CD4-positive, CD25-positive, alpha-beta regulatory T cell (primary cell): ENCODE data around the gene PLEKHA5. TPM values are rescaled to one million over a fixed set of nuclear protein-coding genes. Genes with fewer than 3 reads are reported as not detected.

Source experiments
- ATAC-seq, 2 donors: fragments of 150-1000 bp; cut with Tn5 transposase; one replicate each; pipeline ENCODE4 v1.10.0; 2021; ENCODE audit warnings: low read depth in 2 of 2, moderate number of reproducible peaks in 2 of 2, moderate library complexity in 1 of 2
- DNase-seq, 3 donors: peaks; one replicate each; pipeline versions ENCODE4 v3.0.0 to v3.0.0-alpha.2; 2012 to 2022; ENCODE audit warnings: mixed read lengths in 1 of 3
- H3K27ac ChIP-seq: one replicate; pipeline ENCODE4 v1.7.0; 2013; ENCODE audit warnings: mild to moderate bottlenecking, low read length; ENCODE audit not compliant: insufficient read depth, poor library complexity, severe bottlenecking
- H3K27me3 ChIP-seq: one replicate; pipeline ENCODE4 v1.7.0; 2013; ENCODE audit warnings: low read length; ENCODE audit not compliant: control insufficient read depth, insufficient read depth
- H3K36me3 ChIP-seq: one replicate; pipeline ENCODE4 v1.7.0; 2013; ENCODE audit warnings: mild to moderate bottlenecking, low read length, moderate library complexity; ENCODE audit not compliant: control insufficient read depth, insufficient read depth
- H3K4me1 ChIP-seq: 2 replicates; pipeline ENCODE4 v1.7.0; 2013; ENCODE audit warnings: mild to moderate bottlenecking, low read length; ENCODE audit not compliant: insufficient read depth, control insufficient read depth, poor library complexity, severe bottlenecking
- H3K4me3 ChIP-seq: one replicate; pipeline ENCODE4 v1.7.0; 2013; ENCODE audit warnings: low read depth, mild to moderate bottlenecking, low read length, moderate library complexity
- H3K9me3 ChIP-seq, 2 experiments: 1 replicate in 1 of 2; 2 replicates in 1 of 2; pipeline ENCODE4 v1.7.0; 2013; ENCODE audit warnings: low read length in 2 of 2, mild to moderate bottlenecking in 1 of 2, moderate library complexity in 1 of 2; ENCODE audit not compliant: control insufficient read depth in 2 of 2
- H3K27ac Mint-ChIP-seq, 3 donors: one replicate each; pipeline ENCODE4 v1.8.0; 2020 to 2022; ENCODE audit warnings: mild to moderate bottlenecking in 3 of 3, mixed read lengths in 3 of 3, moderate library complexity in 2 of 3
- H3K27me3 Mint-ChIP-seq: one replicate; pipeline ENCODE4 v1.8.0; 2022; ENCODE audit warnings: mild to moderate bottlenecking, mixed read lengths
- H3K36me3 Mint-ChIP-seq: one replicate; pipeline ENCODE4 v1.8.0; 2020; ENCODE audit warnings: mixed read lengths
- H3K4me1 Mint-ChIP-seq, 4 donors: one replicate each; pipeline ENCODE4 v1.8.0; 2020 to 2022; ENCODE audit warnings: mixed read lengths in 4 of 4, mild to moderate bottlenecking in 1 of 4
- H3K4me3 Mint-ChIP-seq, 4 donors: one replicate each; pipeline ENCODE4 v1.8.0; 2020 to 2022; ENCODE audit warnings: mild to moderate bottlenecking in 4 of 4, mixed read lengths in 4 of 4, moderate library complexity in 3 of 4
- H3K9me3 Mint-ChIP-seq, 7 donors: one replicate each; pipeline ENCODE4 v1.8.0; 2020 to 2022; ENCODE audit warnings: mixed read lengths in 7 of 7, mild to moderate bottlenecking in 3 of 7, moderate library complexity in 2 of 7
- polyA plus RNA-seq, 4 donors: library from polyadenylated mRNA; unstranded; fragments of 300-500 nt; fragmentation: Illumina TruSeq; gene quantifications; one replicate each; pipeline ENCODE4 v1.2.3, GENCODE V29; 2021
- total RNA-seq: library from RNA; stranded (reverse); gene quantifications from one replicate; pipeline ENCODE4 v1.2.3, GENCODE V29; 2022

The PLEKHA5 gene
- total and polyA plus RNA-seq, 5 donors from 2014 or later = 1.2 to 14.7 (median 2.9) TPM

DNA sequence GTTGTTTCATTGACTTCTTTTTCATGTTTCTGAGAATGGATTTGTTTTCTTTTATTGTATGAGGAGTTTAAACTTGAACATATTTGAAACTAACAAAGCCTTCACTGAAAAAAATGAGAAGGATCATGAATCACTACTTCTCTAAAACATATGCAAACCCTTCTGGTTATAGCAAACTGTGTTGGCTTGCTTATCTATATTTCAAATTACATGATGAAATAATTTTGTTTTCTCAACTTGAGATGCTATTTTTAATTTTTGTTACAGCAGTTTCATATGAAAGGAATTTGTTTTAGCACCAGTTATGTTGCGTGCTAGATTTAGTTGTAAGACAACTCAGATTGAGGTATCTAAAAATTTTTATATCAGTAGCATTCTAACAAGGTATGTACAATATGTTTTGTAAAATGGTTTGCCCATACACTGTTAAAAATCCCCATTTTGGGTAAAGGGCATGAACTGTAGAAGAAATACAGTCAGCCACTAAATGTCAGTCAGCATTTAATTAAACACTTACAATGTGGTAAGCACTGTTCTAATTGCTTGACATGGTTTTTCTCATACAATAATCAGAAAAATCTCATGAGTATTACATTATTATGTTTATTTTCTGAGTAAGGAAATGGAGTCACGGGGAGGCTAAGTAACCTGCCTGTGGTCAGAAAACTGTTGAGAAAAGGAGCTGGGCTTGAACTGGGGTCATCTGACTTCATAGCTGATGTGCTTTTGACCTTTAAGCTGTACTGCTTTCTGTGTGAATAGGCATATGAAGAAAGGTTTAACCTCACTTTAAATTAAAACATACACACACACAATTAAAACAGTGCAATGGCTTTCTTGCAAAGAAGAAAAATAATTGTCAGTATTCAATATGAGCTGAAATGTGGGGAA, 105.7 kb downstream of the PLEKHA5 start:
- no peak overlapping the region for H3K27ac ChIP-seq
- no peak for ATAC-seq
- H3K27ac Mint-ChIP-seq = peak overlapping the region in 1 of 3 donors; percentile 57

DNA sequence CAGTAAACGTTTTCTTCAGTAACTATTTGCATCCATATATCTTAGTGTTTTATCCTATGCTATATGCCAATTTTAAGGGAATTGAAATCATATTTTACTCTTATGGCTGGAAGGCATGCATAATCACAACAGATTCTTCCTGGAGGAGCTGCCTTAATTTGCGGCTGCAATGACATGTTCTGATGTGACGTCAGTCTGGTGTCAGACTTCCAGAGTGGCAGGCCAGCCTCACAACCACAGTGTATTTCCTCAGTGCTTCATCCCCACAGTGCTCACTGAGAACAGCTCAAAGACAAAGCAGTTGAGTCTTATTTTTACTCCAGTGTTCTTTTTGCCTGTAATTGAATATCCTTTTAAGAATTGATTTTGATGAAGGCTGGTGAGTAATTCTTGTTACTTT, 107.1 kb downstream of the PLEKHA5 start:
- Histone ChIP-seq H3K27ac (no peak overlapping the region), H3K9me3 (no peaks in the 10 kb centered on the region), H3K36me3 (no peaks in the 10 kb centered on the region), H3K4me3 (no peak overlapping the region), H3K4me1 (no peaks in the 10 kb centered on the region), H3K27me3 (peaks cover 2% of the 10 kb centered on the region)
- DNase-seq (no peak), ATAC-seq (no peak)
- peaks cover 0 to 3% (median 0%) of the 10 kb centered on the region in 4 donors for H3K4me1 Mint-ChIP-seq
- H3K27me3 Mint-ChIP-seq = peaks cover 6% of the 10 kb centered on the region
- no peak overlapping the region for H3K4me3 Mint-ChIP-seq
- H3K36me3 Mint-ChIP-seq = no peaks in the 10 kb centered on the region
- no peak overlapping the region for H3K27ac Mint-ChIP-seq
- H3K9me3 Mint-ChIP-seq = peaks cover 0 to 1% (median 0%) of the 10 kb centered on the region in 7 donors

More for the DNA sequence above, 105.7 kb downstream of the PLEKHA5 start:
- peaks cover 0 to 1% (median 0%) of the 10 kb centered on the region in 7 donors for H3K9me3 Mint-ChIP-seq
- Histone ChIP-seq H3K27me3 (peaks cover 2% of the 10 kb centered on the region), H3K9me3 (no peaks in the 10 kb centered on the region), H3K36me3 (no peaks in the 10 kb centered on the region), H3K4me3 (no peak overlapping the region), H3K4me1 (no peaks in the 10 kb centered on the region)
- no peaks in the 10 kb centered on the region for H3K36me3 Mint-ChIP-seq
- DNase-seq = no peak
- no peaks in the 10 kb centered on the region for H3K27me3 Mint-ChIP-seq
- H3K4me3 Mint-ChIP-seq = no peak overlapping the region
- H3K4me1 Mint-ChIP-seq = peaks cover 0 to 3% (median 0%) of the 10 kb centered on the region in 4 donors

DNA sequence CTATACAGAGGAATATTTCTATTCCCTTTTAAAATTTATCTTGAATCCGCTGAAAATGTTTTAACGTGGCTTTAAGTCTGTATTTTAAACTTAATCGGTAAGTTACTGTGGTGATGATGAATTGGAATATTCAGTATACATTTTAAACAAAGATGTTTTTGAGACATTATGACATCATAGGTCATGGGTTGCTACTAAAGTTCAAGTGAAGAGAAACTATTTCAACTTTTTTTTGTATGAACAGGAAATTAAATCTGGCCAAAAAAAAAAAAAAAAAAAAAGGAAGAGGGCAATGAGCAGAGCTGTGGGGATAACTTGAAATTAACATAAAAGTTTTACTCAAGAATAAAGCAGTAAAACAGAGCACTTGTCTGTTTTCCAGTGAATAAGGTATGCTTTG, 109.0 kb downstream of the PLEKHA5 start:
- no peaks in the 10 kb centered on the region for H3K36me3 Mint-ChIP-seq
- no peak for DNase-seq
- no peak overlapping the region for H3K4me3 Mint-ChIP-seq
- H3K4me1 Mint-ChIP-seq = no peaks in the 10 kb centered on the region
- peaks cover 10% of the 10 kb centered on the region for H3K27me3 Mint-ChIP-seq
- peaks cover 2% of the 10 kb centered on the region for H3K27me3 ChIP-seq
- H3K9me3 ChIP-seq = no peaks in the 10 kb centered on the region
- H3K36me3 ChIP-seq = no peaks in the 10 kb centered on the region
- H3K9me3 Mint-ChIP-seq = no peaks in the 10 kb centered on the region
- no peak overlapping the region for H3K27ac Mint-ChIP-seq
- no peak overlapping the region for H3K4me3 ChIP-seq
- ATAC-seq = no peak
- H3K4me1 ChIP-seq = no peaks in the 10 kb centered on the region
- no peak overlapping the region for H3K27ac ChIP-seq

DNA sequence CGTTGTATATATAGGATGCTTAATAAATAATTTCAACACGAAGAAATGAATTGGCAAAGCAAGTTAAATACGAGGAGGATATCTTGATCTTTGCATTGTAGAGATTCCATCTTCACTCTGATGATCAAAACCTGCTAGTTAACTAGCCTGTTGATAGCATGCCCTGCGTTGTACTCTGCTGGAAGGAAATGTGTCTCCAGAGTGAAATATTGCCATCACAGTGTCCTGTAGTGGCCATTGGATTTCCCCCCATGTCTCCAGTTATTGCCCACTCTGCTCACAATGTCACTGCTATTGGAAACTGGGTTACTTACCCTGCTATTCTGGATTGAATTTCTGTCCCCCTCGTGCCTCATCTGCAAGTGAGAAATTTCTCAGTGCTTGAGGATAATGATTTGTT, 109.6 kb downstream of the PLEKHA5 start:
- no peak for ATAC-seq
- H3K4me1 Mint-ChIP-seq = no peaks in the 10 kb centered on the region
- H3K27ac ChIP-seq = no peak overlapping the region
- no peak overlapping the region for H3K27ac Mint-ChIP-seq
- H3K4me1 ChIP-seq = no peaks in the 10 kb centered on the region
- DNase-seq = no peak
- H3K9me3 Mint-ChIP-seq = no peaks in the 10 kb centered on the region
- H3K9me3 ChIP-seq = no peaks in the 10 kb centered on the region
- no peaks in the 10 kb centered on the region for H3K36me3 ChIP-seq
- peaks cover 11% of the 10 kb centered on the region for H3K27me3 Mint-ChIP-seq
- H3K4me3 ChIP-seq = no peak overlapping the region
- H3K4me3 Mint-ChIP-seq = no peak overlapping the region
- H3K27me3 ChIP-seq = peaks cover 2% of the 10 kb centered on the region
- no peaks in the 10 kb centered on the region for H3K36me3 Mint-ChIP-seq

DNA sequence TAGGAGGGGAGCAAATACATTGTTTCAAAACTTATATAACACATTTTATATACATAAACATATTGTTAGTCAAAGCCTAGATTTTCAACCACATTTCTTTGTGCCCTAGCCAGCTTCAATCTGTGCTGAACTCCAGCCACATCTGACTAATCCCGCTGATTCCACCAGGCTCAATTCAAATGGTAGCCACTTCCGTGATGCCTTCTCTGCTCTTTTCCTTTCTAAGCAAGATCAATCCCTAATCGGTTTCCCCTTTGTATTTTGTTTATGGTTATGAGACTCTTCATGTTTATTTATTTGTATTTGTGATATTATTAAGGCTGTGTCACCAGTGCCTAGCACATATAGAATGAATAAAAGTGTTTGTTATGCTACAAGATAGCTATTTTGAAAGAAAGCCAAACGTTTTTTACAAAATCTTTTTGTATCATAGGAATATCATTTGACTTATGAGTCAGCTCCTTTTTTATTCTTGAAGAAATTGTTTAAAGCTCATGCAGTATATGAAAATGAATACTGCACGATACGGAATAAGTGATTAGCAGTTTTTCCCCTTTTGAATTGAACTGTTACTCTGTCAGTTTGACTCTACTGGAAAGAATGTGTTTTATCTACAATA, 110.2 kb downstream of the PLEKHA5 start:
- Mint-ChIP-seq H3K4me3 (no peak overlapping the region), H3K4me1 (no peaks in the 10 kb centered on the region), H3K9me3 (no peaks in the 10 kb centered on the region)

DNA sequence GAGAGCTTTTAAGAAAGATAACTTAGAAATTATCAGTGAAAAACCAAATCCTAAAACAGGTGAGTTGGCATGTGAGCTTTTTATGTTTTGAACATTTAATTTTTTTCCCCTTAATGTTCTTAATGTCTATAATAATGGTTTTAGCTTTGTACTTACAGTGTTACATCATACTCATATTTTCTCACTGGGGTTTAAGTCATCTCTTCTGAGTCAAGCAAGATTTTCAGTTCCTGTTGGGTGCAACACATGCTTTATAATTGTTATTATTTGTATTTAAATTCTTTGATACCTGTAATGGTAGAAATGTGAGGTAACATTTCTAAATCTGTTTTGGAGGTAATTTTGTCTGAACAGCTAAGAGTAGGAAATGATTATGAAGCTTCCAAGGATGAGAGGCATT, 113.0 kb downstream of the PLEKHA5 start:
- Mint-ChIP-seq H3K9me3 (no peaks in the 10 kb centered on the region), H3K36me3 (no peaks in the 10 kb centered on the region), H3K27ac (no peak overlapping the region), H3K27me3 (peaks cover 11% of the 10 kb centered on the region), H3K4me3 (no peak overlapping the region), H3K4me1 (no peaks in the 10 kb centered on the region)
- ATAC-seq = no peak
- Histone ChIP-seq H3K27ac (no peak overlapping the region), H3K4me1 (no peaks in the 10 kb centered on the region), H3K27me3 (peaks cover 2% of the 10 kb centered on the region), H3K4me3 (no peak overlapping the region), H3K36me3 (no peaks in the 10 kb centered on the region), H3K9me3 (no peaks in the 10 kb centered on the region)
- no peak for DNase-seq

More for the DNA sequence above, 110.2 kb downstream of the PLEKHA5 start:
- no peak for DNase-seq
- ATAC-seq = no peak
- Mint-ChIP-seq H3K27ac (no peak overlapping the region), H3K27me3 (peaks cover 11% of the 10 kb centered on the region), H3K36me3 (no peaks in the 10 kb centered on the region)
- Histone ChIP-seq H3K9me3 (no peaks in the 10 kb centered on the region), H3K4me1 (no peaks in the 10 kb centered on the region), H3K27ac (no peak overlapping the region), H3K36me3 (no peaks in the 10 kb centered on the region), H3K27me3 (peaks cover 2% of the 10 kb centered on the region), H3K4me3 (no peak overlapping the region)

DNA sequence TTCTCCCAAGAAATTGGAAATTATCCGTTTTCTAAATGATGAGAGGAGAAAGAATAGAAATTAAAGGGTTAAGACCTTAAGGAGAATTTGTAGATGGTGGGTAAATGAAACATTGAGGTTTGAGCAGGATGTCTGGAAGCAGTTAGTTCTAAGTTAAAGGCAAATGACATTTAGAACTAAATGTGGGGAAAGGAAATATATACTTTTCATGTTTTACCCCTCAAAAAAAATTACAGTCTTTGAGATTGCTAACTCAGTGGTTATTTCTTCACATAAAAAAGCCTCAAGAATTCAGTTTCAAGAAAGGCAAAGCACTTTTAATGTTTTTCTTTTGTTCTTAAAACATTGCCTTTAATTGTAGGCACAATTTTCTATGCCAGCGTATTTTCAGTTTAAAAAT, 114.0 kb downstream of the PLEKHA5 start:
- Histone ChIP-seq H3K27me3 (peaks cover 2% of the 10 kb centered on the region), H3K9me3 (no peaks in the 10 kb centered on the region), H3K4me3 (no peak overlapping the region), H3K27ac (no peak overlapping the region), H3K36me3 (no peaks in the 10 kb centered on the region), H3K4me1 (no peaks in the 10 kb centered on the region)
- peaks cover 11% of the 10 kb centered on the region for H3K27me3 Mint-ChIP-seq
- DNase-seq = no peak
- no peak for ATAC-seq
- H3K36me3 Mint-ChIP-seq = no peaks in the 10 kb centered on the region
- H3K9me3 Mint-ChIP-seq = no peaks in the 10 kb centered on the region
- no peak overlapping the region for H3K4me3 Mint-ChIP-seq
- no peaks in the 10 kb centered on the region for H3K4me1 Mint-ChIP-seq
- no peak overlapping the region for H3K27ac Mint-ChIP-seq
